ENCODE data around the gene CDK6. TPM values are rescaled to one million over a fixed set of nuclear protein-coding genes. Genes with fewer than 3 reads are reported as not detected.
A peak's percentile ranks its signal among the peaks of the same experiment; 100 is the strongest.

Gene CDK6
- total RNA-seq, 2 donors from 2014 or later: 13.6 to 39.9 TPM

DNA sequence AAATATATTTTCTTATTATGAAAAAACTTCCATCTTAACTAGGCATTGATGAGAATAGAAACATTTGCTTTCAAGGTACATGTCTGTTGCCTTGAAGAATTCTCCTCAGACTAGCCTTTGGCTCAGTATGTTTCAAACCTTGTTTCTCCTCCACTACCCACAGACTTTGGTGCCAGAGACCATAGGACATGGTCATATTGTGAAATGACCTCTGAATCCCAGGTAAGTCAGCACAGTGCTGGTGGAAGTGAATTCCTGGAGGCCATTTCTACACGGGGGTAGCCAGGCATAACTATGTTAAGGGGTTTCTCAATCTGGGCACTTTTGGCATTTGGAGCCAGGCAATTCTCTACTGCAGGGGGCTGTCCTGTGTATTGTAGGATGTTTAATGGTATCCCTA lies 133.8 kb downstream of the CDK6 start:
- Histone ChIP-seq H3K4me1 (replicated peaks) (no peaks in the 10 kb centered on the region), H3K9me3 (no peaks in the 10 kb centered on the region), H3K36me3 (no peaks in the 10 kb centered on the region), H3K27me3 (replicated peaks; ENCODE audit: insufficient read depth) (no peaks in the 10 kb centered on the region), H3K27ac (no peak overlapping the region), H3K4me3 (no peak overlapping the region)
- no peak for DNase-seq (ENCODE audit: low spot score)
- WGBS: 100% methylated on average over 1 of the region's 1 CpG
- intact Hi-C loops (cut with DNase I): no loop called here
- TF ChIP-seq POLR2A (IDR thresholded peaks at IDR 0.05) (no peak), POLR2AphosphoS5 (IDR thresholded peaks at IDR 0.05) (no peak)
- TF ChIP-seq, protein P1, sequence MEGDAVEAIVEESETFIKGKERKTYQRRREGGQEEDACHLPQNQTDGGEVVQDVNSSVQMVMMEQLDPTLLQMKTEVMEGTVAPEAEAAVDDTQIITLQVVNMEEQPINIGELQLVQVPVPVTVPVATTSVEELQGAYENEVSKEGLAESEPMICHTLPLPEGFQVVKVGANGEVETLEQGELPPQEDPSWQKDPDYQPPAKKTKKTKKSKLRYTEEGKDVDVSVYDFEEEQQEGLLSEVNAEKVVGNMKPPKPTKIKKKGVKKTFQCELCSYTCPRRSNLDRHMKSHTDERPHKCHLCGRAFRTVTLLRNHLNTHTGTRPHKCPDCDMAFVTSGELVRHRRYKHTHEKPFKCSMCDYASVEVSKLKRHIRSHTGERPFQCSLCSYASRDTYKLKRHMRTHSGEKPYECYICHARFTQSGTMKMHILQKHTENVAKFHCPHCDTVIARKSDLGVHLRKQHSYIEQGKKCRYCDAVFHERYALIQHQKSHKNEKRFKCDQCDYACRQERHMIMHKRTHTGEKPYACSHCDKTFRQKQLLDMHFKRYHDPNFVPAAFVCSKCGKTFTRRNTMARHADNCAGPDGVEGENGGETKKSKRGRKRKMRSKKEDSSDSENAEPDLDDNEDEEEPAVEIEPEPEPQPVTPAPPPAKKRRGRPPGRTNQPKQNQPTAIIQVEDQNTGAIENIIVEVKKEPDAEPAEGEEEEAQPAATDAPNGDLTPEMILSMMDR (IDR thresholded peaks at IDR 0.05): no peak

GRCh38 chr7:92699966-92700514 lies 136.3 kb downstream of the CDK6 start:
- H3K4me1 ChIP-seq (replicated peaks): no peaks in the 10 kb centered on the region
- intact Hi-C loops (cut with DNase I): no loop called here

DNA sequence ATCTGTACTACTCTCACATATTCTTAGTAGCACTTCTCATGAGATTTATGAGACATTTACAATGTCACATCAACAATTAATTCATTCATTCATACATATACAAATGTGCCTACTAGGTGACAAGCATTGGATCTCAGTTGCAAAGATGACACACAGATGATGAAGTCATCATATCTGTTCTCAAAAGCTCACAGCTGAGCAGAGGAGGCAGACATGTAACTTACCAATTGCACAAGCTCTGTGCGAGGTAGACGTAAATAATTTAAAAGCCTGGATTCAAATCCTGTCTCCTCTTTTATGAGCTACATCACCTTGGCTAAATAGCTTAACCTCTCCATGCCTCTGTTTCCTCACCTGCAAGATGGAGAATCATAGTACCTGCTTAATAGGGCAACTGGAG lies 136.8 kb downstream of the CDK6 start:
- Histone ChIP-seq H3K27me3 (replicated peaks; ENCODE audit: insufficient read depth) (no peaks in the 10 kb centered on the region), H3K4me3 (no peak overlapping the region), H3K4me1 (replicated peaks) (no peaks in the 10 kb centered on the region), H3K36me3 (no peaks in the 10 kb centered on the region), H3K9me3 (no peaks in the 10 kb centered on the region), H3K27ac (no peak overlapping the region)
- TF ChIP-seq POLR2AphosphoS5 (IDR thresholded peaks at IDR 0.05) (no peak), POLR2A (IDR thresholded peaks at IDR 0.05) (no peak)
- TF ChIP-seq, protein P1 (IDR thresholded peaks at IDR 0.05): no peak
- WGBS: 91% methylated on average over 2 of the region's 2 CpGs
- intact Hi-C loops (cut with DNase I): no loop called here
- DNase-seq (ENCODE audit: low spot score): no peak

More at GRCh38 chr7:92699966-92700514, 136.3 kb downstream of the CDK6 start:
- H3K27ac ChIP-seq: no peak overlapping the region
- no peaks in the 10 kb centered on the region for H3K36me3 ChIP-seq
- H3K27me3 ChIP-seq (replicated peaks; ENCODE audit: insufficient read depth): no peaks in the 10 kb centered on the region
- H3K4me3 ChIP-seq: no peak overlapping the region
- no peak for DNase-seq (ENCODE audit: low spot score)
- H3K9me3 ChIP-seq: no peaks in the 10 kb centered on the region
- TF ChIP-seq, protein P1 (IDR thresholded peaks at IDR 0.05): no peak
- TF ChIP-seq POLR2A (IDR thresholded peaks at IDR 0.05) (no peak), POLR2AphosphoS5 (IDR thresholded peaks at IDR 0.05) (no peak)
- 88% methylated on average over 4 of the region's 4 CpGs for WGBS

- DNase-seq (ENCODE audit: low spot score): peak; percentile 23
- Histone ChIP-seq H3K4me3 (no peak overlapping the region), H3K27me3 (replicated peaks; ENCODE audit: insufficient read depth) (no peaks in the 10 kb centered on the region), H3K4me1 (replicated peaks) (no peaks in the 10 kb centered on the region), H3K27ac (no peak overlapping the region), H3K36me3 (no peaks in the 10 kb centered on the region), H3K9me3 (no peaks in the 10 kb centered on the region)
- intact Hi-C loops (cut with DNase I): no loop called here
- no peak for TF ChIP-seq POLR2A (IDR thresholded peaks at IDR 0.05)
- TF ChIP-seq POLR2AphosphoS5 (IDR thresholded peaks at IDR 0.05): no peak
- TF ChIP-seq, protein P1 (IDR thresholded peaks at IDR 0.05): no peak
- 26% methylated on average over 12 of the region's 12 CpGs for WGBS
These were observed 138.0 kb downstream of the CDK6 start for GRCh38 chr7:92698237-92698841.

GRCh38 chr7:92697414-92697813 lies 139.0 kb downstream of the CDK6 start:
- no peaks in the 10 kb centered on the region for H3K36me3 ChIP-seq
- no peak overlapping the region for H3K4me3 ChIP-seq
- no peaks in the 10 kb centered on the region for H3K4me1 ChIP-seq (replicated peaks)
- WGBS: 68% methylated on average over 2 of the region's 2 CpGs
- no peak overlapping the region for H3K27ac ChIP-seq
- DNase-seq (ENCODE audit: low spot score): no peak
- no peaks in the 10 kb centered on the region for H3K27me3 ChIP-seq (replicated peaks; ENCODE audit: insufficient read depth)
- H3K9me3 ChIP-seq: no peaks in the 10 kb centered on the region
- intact Hi-C loops (cut with DNase I): loop anchor here (2.0 kb wide), 1 partner anchor 137 kb away; no protein-coding TSS in a partner anchor
- TF ChIP-seq, protein P1 (IDR thresholded peaks at IDR 0.05): no peak
- TF ChIP-seq POLR2A (IDR thresholded peaks at IDR 0.05) (no peak), POLR2AphosphoS5 (IDR thresholded peaks at IDR 0.05) (no peak)

Measured in prostate gland (tissue), 2 donors.